KMS-11 (cell line): ENCODE results near the gene ESPL1.

ENCODE experiments used
- H2AFZ ChIP-seq: fragments of 200-600 bp; sonication (generic); 2 replicates; pipeline ENCODE4 v1.6.1; 2016; ENCODE audit warnings: antibody characterized with exemption, mixed run types, low read depth
- H3K27ac ChIP-seq: fragments of 200-600 bp; sonication (generic); 2 replicates; pipeline ENCODE4 v1.6.1; 2016; ENCODE audit warnings: mild to moderate bottlenecking, mixed run types
- H3K27me3 ChIP-seq: fragments of 200-600 bp; sonication (generic); 2 replicates; pipeline ENCODE4 v1.6.1; 2017; ENCODE audit warnings: mild to moderate bottlenecking, low read depth, mixed run types, moderate library complexity; ENCODE audit not compliant: insufficient read depth
- H3K36me3 ChIP-seq: fragments of 200-600 bp; sonication (generic); 2 replicates; pipeline ENCODE4 v1.6.1; 2017; ENCODE audit warnings: mild to moderate bottlenecking, mixed run types; ENCODE audit not compliant: insufficient read depth
- H3K4me1 ChIP-seq: fragments of 200-600 bp; sonication (generic); 2 replicates; pipeline ENCODE4 v1.6.1; 2016; ENCODE audit warnings: mild to moderate bottlenecking, low read depth, mixed run types; ENCODE audit not compliant: poor library complexity, severe bottlenecking
- H3K4me2 ChIP-seq: fragments of 200-600 bp; sonication (generic); 2 replicates; pipeline ENCODE4 v1.7.0; 2016; ENCODE audit warnings: mild to moderate bottlenecking, mixed run types
- H3K4me3 ChIP-seq: fragments of 200-600 bp; sonication (generic); IDR thresholded peaks from 2 replicates; pipeline ENCODE4 v1.6.1; 2017; ENCODE audit warnings: low read depth, low read length, mixed read lengths; ENCODE audit not compliant: insufficient read depth
- H3K79me2 ChIP-seq: fragments of 200-600 bp; sonication (generic); 2 replicates; pipeline ENCODE4 v1.6.1; 2016; ENCODE audit warnings: low read depth, mixed run types; ENCODE audit not compliant: insufficient read depth
- H3K9ac ChIP-seq: fragments of 200-600 bp; sonication (generic); 2 replicates; pipeline ENCODE4 v1.6.1; 2016; ENCODE audit warnings: mild to moderate bottlenecking, mixed run types
- H4K20me1 ChIP-seq: fragments of 200-600 bp; sonication (generic); 2 replicates; pipeline ENCODE4 v1.6.1; 2016; ENCODE audit warnings: mild to moderate bottlenecking, mixed run types; ENCODE audit not compliant: insufficient read depth
- CTCF ChIP-seq: fragments of 200-600 bp; sonication (generic); conservative IDR thresholded peaks from 2 replicates; pipeline ENCODE4 v1.6.1; 2017; ENCODE audit warnings: low read depth, mild to moderate bottlenecking, antibody characterized with exemption, low read length, moderate library complexity, mixed read lengths

Gene ESPL1

GRCh38 chr12:53286448-53286847 lies 18.3 kb downstream of the ESPL1 start:
- no peak overlapping the region for H3K9ac ChIP-seq
- H3K36me3 ChIP-seq, result peaks cover 20% of the 10 kb centered on the region; the same call in 1 of the 2 replicates

GRCh38 chr12:53287741-53288216 lies 19.7 kb downstream of the ESPL1 start:
- Histone ChIP-seq H4K20me1 (no peaks in the 10 kb centered on the region), H3K4me3 (no peak overlapping the region), H3K79me2 (no peaks in the 10 kb centered on the region), H3K4me1 (peaks cover 21% of the 10 kb centered on the region), H3K27me3 (no peaks in the 10 kb centered on the region), H2AFZ (no peak overlapping the region), H3K27ac (no peak overlapping the region), H3K36me3 (peaks cover 10% of the 10 kb centered on the region; the same call in 1 of the 2 replicates), H3K4me2 (no peak overlapping the region), H3K9ac (no peak overlapping the region)
- TF ChIP-seq CTCF, result peak; percentile 99

More at GRCh38 chr12:53286448-53286847, 18.3 kb downstream of the ESPL1 start:
- no peaks in the 10 kb centered on the region for H3K27me3 ChIP-seq
- no peak for TF ChIP-seq CTCF
- no peak overlapping the region; the same call in 1 of the 2 replicates for H3K27ac ChIP-seq
- no peak overlapping the region for H2AFZ ChIP-seq
- no peak overlapping the region for H3K4me3 ChIP-seq
- H3K4me2 ChIP-seq, result no peak overlapping the region
- no peaks in the 10 kb centered on the region for H3K79me2 ChIP-seq
- no peaks in the 10 kb centered on the region for H4K20me1 ChIP-seq
- peaks cover 11% of the 10 kb centered on the region for H3K4me1 ChIP-seq

- H3K9ac ChIP-seq, result no peak overlapping the region
- no peak overlapping the region for H3K4me2 ChIP-seq
- H3K4me3 ChIP-seq, result no peak overlapping the region
- H3K36me3 ChIP-seq, result peaks cover 5% of the 10 kb centered on the region; the same call in 1 of the 2 replicates
- no peaks in the 10 kb centered on the region for H3K79me2 ChIP-seq
- H3K4me1 ChIP-seq, result peaks cover 24% of the 10 kb centered on the region
- TF ChIP-seq CTCF, result no peak
- no peaks in the 10 kb centered on the region for H3K27me3 ChIP-seq
- H3K27ac ChIP-seq, result no peak overlapping the region
- H4K20me1 ChIP-seq, result no peaks in the 10 kb centered on the region
- no peak overlapping the region for H2AFZ ChIP-seq
Observed at GRCh38 chr12:53288322-53288721, 20.2 kb downstream of the ESPL1 start.

GRCh38 chr12:53289891-53290290 lies 21.8 kb downstream of the ESPL1 start:
- no peak overlapping the region for H3K4me3 ChIP-seq
- H3K27ac ChIP-seq, result no peak overlapping the region
- H4K20me1 ChIP-seq, result no peaks in the 10 kb centered on the region
- peaks cover 30% of the 10 kb centered on the region for H3K4me1 ChIP-seq
- H2AFZ ChIP-seq, result no peak overlapping the region
- H3K79me2 ChIP-seq, result no peaks in the 10 kb centered on the region
- H3K4me2 ChIP-seq, result no peak overlapping the region
- H3K36me3 ChIP-seq, result no peaks in the 10 kb centered on the region; the same call in 1 of the 2 replicates
- H3K9ac ChIP-seq, result no peak overlapping the region
- no peak for TF ChIP-seq CTCF
- no peaks in the 10 kb centered on the region for H3K27me3 ChIP-seq
